Activated CD4-positive, alpha-beta T cell treated with anti-CD3 and anti-CD28 coated beads, Interleukin-2, amount 50 U/mL, for 1 hour (primary cell): ENCODE measurements around the gene RMRP.

ENCODE experiments used
- DNase-seq: peaks from one replicate; pipeline ENCODE4 v3.0.0-alpha.2; 2020

The RMRP gene

DNA sequence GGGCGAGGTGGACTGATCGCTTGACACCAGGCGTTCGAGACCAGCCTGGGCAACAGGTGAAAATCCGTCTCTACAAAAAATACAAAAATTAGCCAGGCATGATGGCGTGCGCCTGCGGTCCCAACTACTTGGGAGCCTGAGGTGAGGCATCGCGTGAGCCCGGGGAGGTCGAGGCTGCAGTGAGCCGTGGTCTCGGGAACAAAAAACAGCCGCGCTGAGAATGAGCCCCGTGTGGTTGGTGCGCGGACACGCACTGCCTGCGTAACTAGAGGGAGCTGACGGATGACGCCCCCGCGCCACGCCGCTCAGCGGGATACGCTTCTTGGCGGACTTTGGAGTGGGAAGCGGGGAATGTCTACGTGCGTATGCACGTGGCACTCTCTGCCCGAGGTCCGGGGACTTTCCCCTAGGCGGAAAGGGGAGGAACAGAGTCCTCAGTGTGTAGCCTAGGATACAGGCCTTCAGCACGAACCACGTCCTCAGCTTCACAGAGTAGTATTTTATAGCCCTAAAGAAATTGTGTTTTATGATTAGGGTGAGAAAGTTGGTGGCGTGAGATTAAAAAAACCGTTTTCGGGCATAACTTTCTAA is at the start of gene RMRP:
Gene RMRP, minus strand, starts transcription at position 474 of the 591 bp plus-strand sequence.
- peak; percentile 76 for DNase-seq

DNA sequence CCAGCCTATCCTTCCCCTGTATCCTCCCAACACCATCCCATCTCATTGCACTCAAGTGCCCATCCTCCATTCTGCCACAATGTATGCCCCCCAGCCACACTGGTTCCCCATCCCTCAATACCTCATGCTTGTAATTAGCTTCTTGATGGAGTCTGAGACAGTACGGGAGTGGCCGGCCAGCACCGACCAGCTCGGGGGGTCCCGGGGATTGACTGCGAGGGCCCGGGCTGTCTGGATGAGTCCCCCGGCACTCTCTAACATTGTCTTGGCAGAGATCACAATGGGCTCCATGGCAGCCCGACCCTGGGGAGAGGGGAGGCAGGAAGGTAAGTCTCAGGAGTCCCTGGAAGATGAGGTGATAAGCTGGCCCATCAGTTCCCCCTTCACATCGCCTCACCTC is 49.1 kb upstream of the RMRP start:
- DNase-seq, result no peak

DNA sequence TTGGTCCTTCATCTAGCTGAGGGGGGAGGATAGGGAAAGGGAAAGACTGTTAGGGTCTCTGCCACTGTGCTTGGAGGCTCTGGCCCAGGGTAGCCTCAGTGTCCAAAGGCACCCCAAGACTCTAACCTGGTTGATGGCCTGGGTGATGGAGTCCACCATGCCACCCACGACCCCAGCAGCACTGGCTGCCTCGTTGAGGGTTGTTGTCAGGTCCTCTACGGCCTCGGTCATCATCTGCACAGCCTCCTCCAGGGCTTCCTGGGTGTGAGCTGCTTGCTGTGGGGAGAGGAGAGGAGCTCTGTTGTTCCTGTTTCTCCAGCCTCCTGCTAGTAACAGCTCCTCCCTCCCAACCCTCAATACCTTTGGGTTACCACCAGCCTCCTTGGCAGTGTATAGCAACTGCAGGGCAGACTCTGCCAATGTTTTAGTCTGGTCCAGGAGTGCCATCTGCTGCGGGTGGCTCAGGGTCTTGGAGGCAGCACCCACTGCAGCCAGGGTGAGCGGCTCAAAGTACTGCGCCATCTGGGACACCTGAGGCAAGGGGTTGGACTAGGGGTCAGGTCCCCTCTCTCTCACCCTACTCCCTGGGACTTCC is 48.1 kb upstream of the RMRP start:
- no peak for DNase-seq

DNA sequence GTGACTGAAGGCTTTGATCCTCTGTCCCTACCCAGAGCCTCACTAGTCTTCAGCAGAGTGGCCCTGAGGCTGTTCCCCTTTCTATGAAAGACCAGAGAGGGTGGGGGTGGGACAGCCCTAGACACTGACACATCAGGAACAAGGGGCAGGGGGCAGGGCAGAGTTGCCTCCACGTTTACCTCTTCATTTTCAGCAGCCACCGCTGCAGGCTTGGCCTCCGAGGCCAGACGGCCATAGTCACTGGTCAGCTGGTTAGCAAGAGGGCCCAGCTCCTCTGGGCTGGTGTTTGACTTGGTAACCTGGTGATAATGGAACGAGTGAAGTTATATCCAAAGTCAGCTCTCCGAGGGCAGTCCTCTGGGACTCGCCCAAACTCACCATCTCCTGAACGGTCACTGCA is 47.6 kb upstream of the RMRP start:
- no peak for DNase-seq

DNA sequence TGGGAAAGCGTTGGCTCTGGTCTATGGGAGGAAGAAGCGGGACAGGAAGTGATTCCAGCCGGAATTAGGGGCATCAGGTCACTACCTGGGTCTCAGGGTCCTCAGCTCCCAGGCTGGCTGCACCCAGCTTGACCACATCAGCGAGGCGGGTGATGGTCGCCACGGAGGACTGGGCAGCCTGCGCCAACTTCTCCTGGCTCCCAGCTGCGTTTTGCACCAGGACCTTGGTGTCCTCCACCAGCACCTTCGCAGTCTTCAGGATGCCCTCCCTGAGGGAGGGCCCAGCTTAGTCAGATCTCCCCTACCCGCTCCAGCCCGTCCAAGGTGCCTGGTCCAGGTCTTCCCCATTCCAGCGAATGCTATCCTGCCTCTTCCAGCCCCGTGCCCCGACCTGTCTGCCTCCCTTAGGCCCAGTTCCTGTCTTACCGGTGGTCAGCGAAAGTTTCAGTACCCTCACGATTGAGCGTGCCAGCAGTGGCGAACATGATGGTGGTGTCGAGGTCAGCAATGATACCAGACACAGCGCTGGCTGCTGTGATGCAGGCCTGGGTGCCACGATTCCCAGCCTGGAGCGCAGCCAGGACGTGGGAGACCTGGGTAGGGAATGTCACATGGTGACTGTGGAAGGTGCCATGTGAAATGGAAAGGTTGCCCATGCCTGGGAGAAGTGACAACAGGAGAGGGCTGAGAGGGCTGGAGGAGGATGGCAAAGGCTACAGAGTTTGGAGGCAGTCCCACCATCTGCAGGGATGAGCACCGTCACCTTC is 46.3 kb upstream of the RMRP start:
- no peak for DNase-seq

DNA sequence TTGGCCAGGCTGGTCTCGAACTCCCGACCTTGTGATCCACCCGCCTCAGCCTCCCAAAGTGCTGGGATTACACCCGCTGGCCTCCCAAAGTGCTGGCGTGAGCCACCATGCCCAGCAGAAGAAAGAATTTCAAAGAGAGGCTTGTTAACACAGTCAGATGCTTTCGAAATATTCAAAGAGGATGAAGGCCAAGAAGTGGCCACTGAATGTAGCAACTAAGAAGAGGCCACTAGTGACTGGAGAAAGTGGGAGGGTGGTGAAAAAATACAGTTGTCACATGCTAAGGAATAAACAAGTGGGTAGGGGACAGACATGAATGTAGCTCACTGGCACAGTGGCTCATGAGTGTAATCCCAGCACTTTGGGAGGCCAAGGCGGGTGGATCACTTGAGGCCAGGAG is 44.9 kb upstream of the RMRP start:
- DNase-seq, result no peak

DNA sequence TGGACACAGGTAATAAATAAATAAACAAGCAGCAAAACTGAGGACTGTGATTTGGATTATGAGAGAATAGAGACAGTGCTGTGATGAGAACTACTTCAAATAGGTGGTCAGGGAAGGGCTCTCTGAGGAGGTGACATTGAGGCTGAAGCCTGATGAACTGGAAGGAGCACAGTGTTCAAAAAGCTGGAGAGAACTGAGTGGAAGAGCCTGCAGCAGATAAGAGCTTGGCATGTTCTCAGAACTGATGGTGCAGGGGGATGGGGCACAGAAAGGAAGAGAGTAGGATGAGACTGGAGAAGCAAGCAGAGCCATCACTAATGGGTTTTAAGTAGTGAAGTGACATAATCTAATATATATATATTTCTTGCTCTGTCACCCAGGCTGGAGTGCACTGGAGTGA is 43.1 kb upstream of the RMRP start:
- DNase-seq, result no peak

DNA sequence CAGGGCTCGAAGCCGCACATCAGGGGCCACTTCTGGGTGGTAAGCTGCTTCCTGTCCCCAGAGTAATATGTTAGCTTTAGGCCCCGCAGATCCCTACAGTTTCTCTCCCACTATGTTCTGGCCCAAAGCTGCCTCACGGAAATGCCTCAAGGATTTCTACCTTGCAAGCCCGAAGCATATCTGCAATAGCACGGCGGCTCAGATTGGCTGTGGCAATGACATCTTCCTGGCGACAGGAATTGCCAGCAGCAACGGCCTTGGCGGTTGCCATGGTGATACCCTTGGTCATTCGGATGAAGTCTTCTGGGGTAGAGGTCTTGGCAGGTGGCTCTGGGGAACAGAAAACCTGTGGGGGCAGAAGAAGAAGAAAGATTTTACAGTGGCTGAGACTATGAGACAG is 42.2 kb upstream of the RMRP start:
- no peak for DNase-seq

DNA sequence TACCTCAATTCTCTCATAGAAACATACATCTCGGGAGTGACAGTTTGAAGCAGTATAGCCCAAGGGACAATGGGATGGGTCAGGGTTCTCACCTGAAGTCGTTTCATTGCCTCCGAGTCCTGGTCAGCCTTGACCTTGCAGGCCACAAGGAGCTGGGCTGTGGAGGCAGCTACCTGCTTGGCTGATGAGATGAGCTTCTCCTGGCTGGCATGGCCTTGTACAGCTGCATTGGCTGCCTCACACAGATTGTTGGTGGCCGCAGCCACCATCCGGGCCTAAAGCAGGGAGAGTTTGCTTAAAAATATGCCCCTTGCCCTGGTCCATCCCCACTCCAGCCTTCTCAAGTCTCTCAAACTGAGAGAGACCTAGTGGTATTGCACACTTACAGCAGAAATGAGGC is 40.4 kb upstream of the RMRP start:
- DNase-seq, result no peak

DNA sequence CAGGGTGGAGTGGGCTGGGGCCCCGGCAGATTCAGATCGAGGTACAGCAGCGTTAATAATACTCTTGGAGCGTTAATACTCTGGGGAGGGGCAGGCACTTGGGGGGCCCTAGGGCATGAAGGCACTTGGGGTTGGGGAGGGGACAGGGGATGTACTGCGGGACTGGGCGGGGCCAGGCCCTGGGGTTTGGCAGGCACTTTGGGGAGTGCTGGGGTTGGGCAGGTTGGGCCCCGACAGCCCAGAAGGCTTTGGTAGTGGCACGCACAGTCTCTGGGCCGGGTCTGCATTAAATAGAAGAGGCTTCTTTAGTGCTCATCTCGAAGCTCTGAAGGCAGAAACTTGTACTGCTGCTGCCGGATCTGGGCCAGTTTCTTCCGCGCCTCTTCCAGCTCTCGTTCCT is 39.7 kb upstream of the RMRP start:
- DNase-seq, result no peak

DNA sequence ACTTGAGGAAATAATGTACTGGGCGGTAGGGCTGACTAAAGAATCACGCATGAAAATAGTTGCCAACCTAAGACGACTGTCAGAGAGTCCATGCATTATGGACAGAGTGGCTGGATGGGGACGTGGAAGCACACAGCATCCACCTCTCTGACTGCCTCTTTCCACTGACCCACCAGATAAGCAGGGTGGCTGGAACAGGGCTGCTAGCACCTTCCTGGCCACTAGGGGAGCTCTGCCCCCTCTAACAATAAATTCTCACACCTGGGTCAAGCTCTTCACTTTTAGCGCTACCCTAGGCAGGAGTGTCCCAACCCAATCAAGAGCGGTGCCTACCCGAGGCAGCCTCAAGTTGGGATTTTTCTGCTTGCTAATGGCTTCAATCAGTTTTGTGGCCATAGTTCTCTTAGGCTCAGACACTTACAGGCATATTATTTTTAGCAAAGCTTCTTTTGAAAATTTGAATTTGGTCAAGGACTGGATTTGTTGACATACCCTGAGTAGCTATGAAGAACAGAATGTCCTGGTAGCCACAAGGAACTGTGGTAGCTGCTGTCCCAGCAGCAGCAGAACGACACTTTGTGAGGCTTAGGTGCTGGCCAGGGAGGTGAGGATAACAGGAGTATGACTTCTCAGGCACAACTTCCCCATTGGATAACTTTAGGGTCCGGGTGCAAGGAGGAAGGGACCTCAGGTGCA is 38.8 kb upstream of the RMRP start:
- DNase-seq, result peak; percentile 58

DNA sequence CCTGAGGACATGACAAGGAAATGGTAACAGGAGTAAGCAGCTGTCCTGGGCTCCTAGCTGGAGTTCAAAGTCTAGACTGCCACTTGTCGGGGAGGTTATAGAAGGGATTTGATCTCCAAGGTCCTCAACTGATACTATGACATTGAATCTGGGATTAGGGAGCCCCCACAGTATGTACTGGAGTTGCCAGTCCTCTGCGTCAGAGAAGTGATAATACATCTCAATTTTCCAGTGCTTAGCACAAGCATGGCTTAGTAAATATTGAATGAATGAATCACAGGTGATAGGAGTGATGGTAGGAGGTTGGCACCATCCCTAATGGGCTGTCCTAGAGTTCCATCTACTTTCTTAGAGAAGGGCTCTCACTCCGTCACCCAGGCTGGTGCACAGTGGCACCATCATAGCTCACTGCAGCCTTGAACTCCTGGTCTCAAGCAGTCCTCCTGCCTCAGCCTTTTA is 38.2 kb upstream of the RMRP start:
- no peak for DNase-seq

DNA sequence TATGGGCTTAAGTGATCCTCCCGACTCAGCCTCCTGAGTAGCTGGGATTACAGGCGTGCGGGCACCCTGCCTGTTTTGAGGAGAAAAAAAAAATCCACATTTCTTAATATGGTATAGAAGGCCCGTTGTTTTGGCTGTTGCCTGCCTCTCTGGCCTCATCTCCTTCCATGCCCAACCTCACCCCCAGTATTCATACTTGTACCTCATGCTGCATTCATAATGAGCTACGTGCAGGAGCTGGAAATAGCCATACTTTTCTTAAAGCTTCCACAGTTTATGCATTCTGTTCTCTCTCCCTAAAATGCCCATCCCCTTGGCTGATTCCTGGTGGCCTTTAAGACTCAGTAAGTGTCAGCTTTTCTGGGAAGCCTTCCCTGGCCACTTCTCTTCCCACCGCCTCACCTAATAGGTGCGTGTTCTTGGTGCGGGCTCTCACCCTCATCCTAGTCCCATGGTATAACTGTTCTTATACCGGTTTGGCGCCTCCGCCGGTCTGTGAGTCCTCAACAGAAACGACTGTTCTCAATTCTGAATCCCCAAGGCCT is 34.0 kb upstream of the RMRP start:
- no peak for DNase-seq

DNA sequence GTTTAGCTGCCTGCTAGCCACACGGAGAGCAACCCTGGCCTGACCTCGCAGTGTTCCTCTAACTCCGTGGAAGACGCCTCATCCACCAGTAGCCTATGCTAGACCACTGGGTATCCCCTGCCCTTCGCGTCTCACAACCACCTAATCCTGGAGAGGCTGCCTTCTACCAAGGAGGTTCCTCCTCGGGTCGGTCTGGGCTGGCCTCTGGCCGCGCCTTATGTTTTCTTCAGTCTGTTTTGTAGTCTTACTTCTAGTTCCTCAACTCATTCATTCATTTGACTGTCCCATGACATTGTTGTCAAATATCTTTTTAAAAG is 33.5 kb upstream of the RMRP start:
- no peak for DNase-seq

DNA sequence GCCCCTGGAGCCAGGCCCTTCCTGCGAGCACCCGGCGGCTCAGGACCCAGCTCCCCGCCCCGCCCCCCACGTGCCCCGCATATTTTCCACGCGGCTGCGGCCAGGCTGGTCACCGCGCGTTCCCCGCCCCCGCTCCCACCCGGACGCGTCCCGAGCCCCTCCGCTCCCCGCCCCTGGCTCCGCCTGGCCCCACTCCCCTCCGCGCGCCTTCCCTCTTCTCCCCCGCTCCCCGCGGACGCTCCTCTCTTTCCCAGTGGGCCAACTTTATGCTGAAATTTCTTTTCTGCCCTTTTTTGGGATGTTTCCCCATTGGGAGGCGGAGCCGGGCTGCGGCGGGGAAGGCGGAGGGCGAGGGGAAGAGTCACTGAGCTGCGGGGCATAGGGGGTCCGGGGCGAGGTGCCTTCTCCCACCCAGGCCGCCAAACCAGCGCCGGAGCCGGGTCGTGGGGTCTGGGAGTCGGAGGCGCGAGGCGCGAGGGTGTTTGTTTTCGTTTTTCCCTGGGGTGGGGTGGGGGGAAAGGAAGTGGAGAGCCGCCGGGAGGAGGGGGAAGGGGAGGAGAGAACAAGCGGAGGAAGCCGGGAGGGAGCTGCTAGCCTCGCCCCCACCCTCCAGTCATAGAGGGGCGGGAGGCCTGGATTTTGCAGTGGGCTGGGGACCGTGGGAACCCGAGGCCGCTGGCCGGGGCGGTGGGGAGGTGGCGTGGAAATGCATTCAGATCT is 33.0 kb upstream of the RMRP start:
- DNase-seq, result peak; percentile 10

DNA sequence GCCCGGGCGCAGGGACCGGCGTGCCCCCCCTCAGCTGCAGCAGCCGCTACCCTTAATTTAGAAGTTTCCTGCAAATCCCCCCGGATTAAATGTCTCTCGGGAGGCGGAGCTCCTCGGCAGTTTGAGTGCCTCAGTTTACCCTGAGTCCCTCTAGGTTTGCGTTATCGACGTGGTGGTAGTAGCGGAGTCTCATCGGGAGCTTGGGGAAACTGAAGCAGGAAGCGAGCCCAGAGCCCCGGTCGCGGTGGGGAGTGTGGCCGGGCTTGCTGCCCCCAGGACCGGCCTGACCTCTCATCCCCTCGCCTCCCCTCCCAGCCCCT is 32.4 kb upstream of the RMRP start:
- no peak for DNase-seq

DNA sequence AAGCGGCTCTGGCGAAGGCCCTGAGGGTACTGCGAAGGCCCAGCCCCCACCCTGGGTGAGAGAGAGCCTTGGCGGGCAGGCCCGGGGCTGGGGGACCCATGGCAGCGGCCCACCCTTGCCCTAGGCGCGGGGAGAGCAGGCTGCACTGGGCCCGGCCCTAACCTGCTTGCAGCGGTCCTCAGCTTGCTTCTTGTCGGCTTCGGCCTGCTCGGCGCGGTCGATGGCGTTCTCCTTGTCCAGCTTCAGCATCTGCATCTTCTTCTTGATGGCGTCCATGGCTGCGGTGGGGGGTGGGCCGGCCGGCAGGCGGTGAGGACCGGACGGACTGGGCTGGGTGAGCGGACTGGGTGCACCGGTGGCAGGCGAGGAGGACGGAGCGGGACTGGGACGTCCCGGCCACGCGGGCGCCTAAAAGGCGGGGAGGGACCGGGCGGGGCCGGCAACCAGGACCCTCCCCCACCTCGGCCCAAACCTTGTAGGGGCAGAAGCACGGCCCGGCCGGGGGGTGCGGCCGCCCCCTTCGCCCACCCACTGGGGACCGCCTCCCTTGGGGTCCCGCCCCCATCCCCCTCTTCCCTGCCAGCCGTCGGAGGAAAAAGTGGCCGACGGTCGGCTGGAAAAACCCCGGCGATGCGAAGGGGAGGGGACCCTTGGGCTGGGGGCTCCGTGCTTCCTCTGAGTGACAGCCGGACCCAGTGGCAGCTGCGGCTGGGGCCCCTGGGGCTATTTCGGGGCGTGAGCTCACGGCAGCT is 31.9 kb upstream of the RMRP start, which contains the start of gene TPM2:
Gene TPM2, minus strand, starts transcription at position 384 of the 752 bp plus-strand sequence. Its CDS starts 108 bp downstream, at position 276.
- no peak for DNase-seq

DNA sequence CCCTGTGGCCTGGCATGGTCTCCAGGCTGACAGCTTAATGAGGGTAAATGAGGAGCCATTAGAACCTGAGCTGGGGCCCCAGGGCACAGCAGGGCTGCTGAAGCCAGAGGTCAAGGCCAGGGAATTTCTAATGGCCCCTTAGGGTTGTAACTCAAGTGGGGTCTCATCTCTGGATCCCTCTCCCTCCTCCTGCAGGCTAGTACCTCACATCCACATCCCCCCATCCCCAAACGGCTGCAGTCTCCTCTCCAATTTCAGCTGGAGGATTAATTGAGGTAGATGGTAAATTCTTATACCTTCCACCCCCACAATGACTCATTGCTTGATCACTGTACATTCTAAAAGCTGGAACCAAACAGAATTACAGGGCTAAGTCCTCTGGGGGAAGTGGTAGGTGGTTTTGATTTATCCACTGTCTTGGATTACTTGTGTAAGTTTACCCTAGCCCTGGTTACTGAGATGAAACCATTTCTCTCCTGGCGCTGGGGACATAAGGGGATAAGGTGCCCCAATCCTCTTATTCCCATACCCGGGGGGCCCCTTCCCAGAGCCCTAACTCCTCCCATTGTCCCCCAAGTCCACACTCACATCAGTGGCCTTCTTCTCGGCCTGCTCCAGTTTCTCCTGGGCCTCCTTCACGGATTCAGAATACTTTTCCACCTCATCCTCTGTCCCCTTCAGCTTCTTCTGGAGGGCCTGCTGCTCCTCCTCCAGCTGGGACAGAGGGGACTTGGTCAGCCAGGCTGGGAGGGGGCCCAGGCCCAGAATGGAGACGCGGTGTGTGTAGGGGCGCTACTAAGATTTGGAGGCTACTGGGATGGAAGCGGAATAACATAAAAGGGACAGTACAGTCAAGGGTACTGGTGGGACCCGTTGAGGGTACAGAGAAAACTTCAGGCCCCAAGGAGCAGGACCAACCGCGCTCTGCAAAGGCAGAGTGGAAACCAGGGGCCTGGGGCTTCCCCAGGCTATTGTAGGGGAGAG is 31.0 kb upstream of the RMRP start:
- DNase-seq, result no peak

DNA sequence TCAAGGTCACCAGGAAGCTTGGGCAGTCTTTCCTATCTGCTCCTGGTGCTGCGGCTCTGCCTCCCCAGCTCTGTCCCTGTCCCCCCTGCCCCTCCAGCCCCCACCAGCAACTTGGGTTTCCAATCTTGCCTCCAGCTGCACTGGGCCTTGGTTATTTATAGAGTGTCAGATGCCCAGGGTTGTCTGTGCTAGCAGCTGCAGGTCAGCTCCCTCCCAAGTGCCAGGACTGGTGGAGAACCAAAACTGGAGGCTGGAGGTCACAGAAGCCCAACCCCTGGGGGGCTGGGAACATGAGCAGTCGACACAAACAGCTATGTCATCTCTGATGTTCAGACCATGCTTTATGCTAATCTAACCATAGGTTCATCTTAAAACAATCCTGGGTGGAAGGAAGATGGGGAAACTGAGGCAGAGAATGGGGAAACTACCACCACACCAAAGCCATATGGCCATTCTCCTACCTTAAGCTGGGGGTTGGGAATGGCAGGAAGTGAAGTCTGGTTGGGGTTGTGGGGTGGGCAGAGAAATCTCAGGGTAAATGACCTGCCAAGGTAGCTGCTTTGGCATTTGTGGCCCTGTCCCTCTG is 30.2 kb upstream of the RMRP start:
- DNase-seq, result no peak

DNA sequence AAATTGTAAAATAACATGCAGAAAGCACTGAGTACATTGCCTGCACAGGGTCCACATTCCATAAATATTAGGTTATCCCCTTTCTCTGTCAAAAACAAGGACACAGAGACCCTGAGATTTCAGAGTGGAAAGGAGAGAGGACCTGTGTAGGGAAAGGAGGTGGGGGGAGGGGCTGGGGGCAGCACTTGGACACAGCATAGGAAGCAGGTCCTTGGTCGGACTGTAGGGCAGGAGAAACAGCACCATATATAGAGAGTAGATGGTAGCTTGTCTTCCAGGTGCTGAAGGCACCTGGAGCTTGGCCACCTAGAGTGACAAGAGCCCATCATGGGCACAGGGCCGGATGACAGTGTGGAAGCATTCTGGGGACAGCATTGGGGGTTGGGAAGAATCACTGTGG is 29.5 kb upstream of the RMRP start:
- DNase-seq, result no peak
